CD4-positive, CD25-positive, alpha-beta regulatory T cell (primary cell): ENCODE results near the gene CFAP100. TPM values are rescaled to one million over a fixed set of nuclear protein-coding genes. Genes with fewer than 3 reads are reported as not detected.

ENCODE experiments used
- ATAC-seq, 2 donors: fragments of 150-1000 bp; cut with Tn5 transposase; one replicate each; pipeline ENCODE4 v1.10.0; 2021; ENCODE audit warnings: low read depth in 2 of 2, moderate number of reproducible peaks in 2 of 2, moderate library complexity in 1 of 2
- DNase-seq, 3 donors: peaks; one replicate each; pipeline versions ENCODE4 v3.0.0 to v3.0.0-alpha.2; 2012 to 2022; ENCODE audit warnings: mixed read lengths in 1 of 3
- H3K27ac ChIP-seq: one replicate; pipeline ENCODE4 v1.7.0; 2013; ENCODE audit warnings: mild to moderate bottlenecking, low read length; ENCODE audit not compliant: insufficient read depth, poor library complexity, severe bottlenecking
- H3K27me3 ChIP-seq: one replicate; pipeline ENCODE4 v1.7.0; 2013; ENCODE audit warnings: low read length; ENCODE audit not compliant: control insufficient read depth, insufficient read depth
- H3K36me3 ChIP-seq: one replicate; pipeline ENCODE4 v1.7.0; 2013; ENCODE audit warnings: mild to moderate bottlenecking, low read length, moderate library complexity; ENCODE audit not compliant: control insufficient read depth, insufficient read depth
- H3K4me1 ChIP-seq: 2 replicates; pipeline ENCODE4 v1.7.0; 2013; ENCODE audit warnings: mild to moderate bottlenecking, low read length; ENCODE audit not compliant: insufficient read depth, control insufficient read depth, poor library complexity, severe bottlenecking
- H3K4me3 ChIP-seq: one replicate; pipeline ENCODE4 v1.7.0; 2013; ENCODE audit warnings: low read depth, mild to moderate bottlenecking, low read length, moderate library complexity
- H3K9me3 ChIP-seq, 2 experiments: 1 replicate in 1 of 2; 2 replicates in 1 of 2; pipeline ENCODE4 v1.7.0; 2013; ENCODE audit warnings: low read length in 2 of 2, mild to moderate bottlenecking in 1 of 2, moderate library complexity in 1 of 2; ENCODE audit not compliant: control insufficient read depth in 2 of 2
- H3K27ac Mint-ChIP-seq, 3 donors: one replicate each; pipeline ENCODE4 v1.8.0; 2020 to 2022; ENCODE audit warnings: mild to moderate bottlenecking in 3 of 3, mixed read lengths in 3 of 3, moderate library complexity in 2 of 3
- H3K27me3 Mint-ChIP-seq: one replicate; pipeline ENCODE4 v1.8.0; 2022; ENCODE audit warnings: mild to moderate bottlenecking, mixed read lengths
- H3K36me3 Mint-ChIP-seq: one replicate; pipeline ENCODE4 v1.8.0; 2020; ENCODE audit warnings: mixed read lengths
- H3K4me1 Mint-ChIP-seq, 4 donors: one replicate each; pipeline ENCODE4 v1.8.0; 2020 to 2022; ENCODE audit warnings: mixed read lengths in 4 of 4, mild to moderate bottlenecking in 1 of 4
- H3K4me3 Mint-ChIP-seq, 4 donors: one replicate each; pipeline ENCODE4 v1.8.0; 2020 to 2022; ENCODE audit warnings: mild to moderate bottlenecking in 4 of 4, mixed read lengths in 4 of 4, moderate library complexity in 3 of 4
- H3K9me3 Mint-ChIP-seq, 7 donors: one replicate each; pipeline ENCODE4 v1.8.0; 2020 to 2022; ENCODE audit warnings: mixed read lengths in 7 of 7, mild to moderate bottlenecking in 3 of 7, moderate library complexity in 2 of 7
- polyA plus RNA-seq, 4 donors: library from polyadenylated mRNA; unstranded; fragments of 300-500 nt; fragmentation: Illumina TruSeq; gene quantifications; one replicate each; pipeline ENCODE4 v1.2.3, GENCODE V29; 2021
- total RNA-seq: library from RNA; stranded (reverse); gene quantifications from one replicate; pipeline ENCODE4 v1.2.3, GENCODE V29; 2022

The CFAP100 gene
- total and polyA plus RNA-seq, 5 donors from 2014 or later, result not detected

GRCh38 chr3:126349611-126350501 is 44.9 kb upstream of the CFAP100 start:
- Mint-ChIP-seq H3K4me3 (no peak overlapping the region), H3K27me3 (peaks cover 14% of the 10 kb centered on the region), H3K27ac (no peak overlapping the region), H3K4me1 (no peaks in the 10 kb centered on the region), H3K36me3 (no peaks in the 10 kb centered on the region), H3K9me3 (no peaks in the 10 kb centered on the region)
- H3K27ac ChIP-seq, result no peak overlapping the region
- DNase-seq, result no peak
- no peak overlapping the region for H3K4me3 ChIP-seq
- no peaks in the 10 kb centered on the region for H3K27me3 ChIP-seq
- ATAC-seq, result no peak
- H3K36me3 ChIP-seq, result no peaks in the 10 kb centered on the region
- no peaks in the 10 kb centered on the region for H3K4me1 ChIP-seq
- H3K9me3 ChIP-seq, result no peaks in the 10 kb centered on the region

GRCh38 chr3:126350502-126351085 is 44.1 kb upstream of the CFAP100 start:
- Mint-ChIP-seq H3K4me1 (peaks cover 0 to 5% (median 0%) of the 10 kb centered on the region in 4 donors), H3K36me3 (no peaks in the 10 kb centered on the region), H3K9me3 (peaks cover 0 to 2% (median 0%) of the 10 kb centered on the region in 7 donors), H3K27ac (no peak overlapping the region), H3K27me3 (peaks cover 22% of the 10 kb centered on the region), H3K4me3 (no peak overlapping the region)
- Histone ChIP-seq H3K9me3 (no peaks in the 10 kb centered on the region), H3K27me3 (peaks cover 3% of the 10 kb centered on the region), H3K4me3 (no peak overlapping the region), H3K27ac (no peak overlapping the region), H3K4me1 (no peaks in the 10 kb centered on the region), H3K36me3 (no peaks in the 10 kb centered on the region)
- ATAC-seq (no peak), DNase-seq (no peak)

GRCh38 chr3:126351086-126351770 is 43.5 kb upstream of the CFAP100 start:
- no peak overlapping the region for H3K27ac ChIP-seq
- peaks cover 3% of the 10 kb centered on the region for H3K27me3 ChIP-seq
- Mint-ChIP-seq H3K36me3 (no peaks in the 10 kb centered on the region), H3K9me3 (peaks cover 0 to 3% (median 0%) of the 10 kb centered on the region in 7 donors), H3K4me3 (no peak overlapping the region), H3K27me3 (peaks cover 23% of the 10 kb centered on the region), H3K4me1 (peaks cover 0 to 9% (median 1%) of the 10 kb centered on the region in 4 donors), H3K27ac (no peak overlapping the region)
- DNase-seq (no peak), ATAC-seq (no peak)
- peaks cover 3% of the 10 kb centered on the region for H3K4me1 ChIP-seq
- no peaks in the 10 kb centered on the region for H3K9me3 ChIP-seq
- H3K36me3 ChIP-seq, result no peaks in the 10 kb centered on the region
- H3K4me3 ChIP-seq, result no peak overlapping the region

GRCh38 chr3:126351771-126352475 is 42.8 kb upstream of the CFAP100 start:
- Mint-ChIP-seq H3K4me3 (peak overlapping the region in 1 of 4 donors; percentile 46), H3K9me3 (peaks cover 0 to 3% (median 0%) of the 10 kb centered on the region in 7 donors), H3K27ac (no peak overlapping the region), H3K36me3 (no peaks in the 10 kb centered on the region), H3K27me3 (peaks cover 23% of the 10 kb centered on the region), H3K4me1 (peaks cover 0 to 12% (median 3%) of the 10 kb centered on the region in 4 donors)
- H3K4me3 ChIP-seq, result no peak overlapping the region
- no peak overlapping the region for H3K27ac ChIP-seq
- DNase-seq (no peak), ATAC-seq (no peak)
- no peaks in the 10 kb centered on the region for H3K36me3 ChIP-seq
- H3K4me1 ChIP-seq, result peaks cover 10% of the 10 kb centered on the region
- H3K9me3 ChIP-seq, result no peaks in the 10 kb centered on the region
- H3K27me3 ChIP-seq, result peaks cover 3% of the 10 kb centered on the region

- Mint-ChIP-seq H3K9me3 (peaks cover 0 to 3% (median 0%) of the 10 kb centered on the region in 7 donors), H3K27me3 (peaks cover 27% of the 10 kb centered on the region), H3K36me3 (no peaks in the 10 kb centered on the region), H3K27ac (no peak overlapping the region), H3K4me1 (peaks cover 0 to 15% (median 3%) of the 10 kb centered on the region in 4 donors), H3K4me3 (no peak overlapping the region)
- Histone ChIP-seq H3K4me1 (peaks cover 13% of the 10 kb centered on the region), H3K27me3 (peaks cover 3% of the 10 kb centered on the region), H3K9me3 (no peaks in the 10 kb centered on the region), H3K27ac (no peak overlapping the region), H3K36me3 (no peaks in the 10 kb centered on the region), H3K4me3 (no peak overlapping the region)
- ATAC-seq (no peak), DNase-seq (no peak)
These were observed 41.9 kb upstream of the CFAP100 start for GRCh38 chr3:126352476-126353454.

DNA sequence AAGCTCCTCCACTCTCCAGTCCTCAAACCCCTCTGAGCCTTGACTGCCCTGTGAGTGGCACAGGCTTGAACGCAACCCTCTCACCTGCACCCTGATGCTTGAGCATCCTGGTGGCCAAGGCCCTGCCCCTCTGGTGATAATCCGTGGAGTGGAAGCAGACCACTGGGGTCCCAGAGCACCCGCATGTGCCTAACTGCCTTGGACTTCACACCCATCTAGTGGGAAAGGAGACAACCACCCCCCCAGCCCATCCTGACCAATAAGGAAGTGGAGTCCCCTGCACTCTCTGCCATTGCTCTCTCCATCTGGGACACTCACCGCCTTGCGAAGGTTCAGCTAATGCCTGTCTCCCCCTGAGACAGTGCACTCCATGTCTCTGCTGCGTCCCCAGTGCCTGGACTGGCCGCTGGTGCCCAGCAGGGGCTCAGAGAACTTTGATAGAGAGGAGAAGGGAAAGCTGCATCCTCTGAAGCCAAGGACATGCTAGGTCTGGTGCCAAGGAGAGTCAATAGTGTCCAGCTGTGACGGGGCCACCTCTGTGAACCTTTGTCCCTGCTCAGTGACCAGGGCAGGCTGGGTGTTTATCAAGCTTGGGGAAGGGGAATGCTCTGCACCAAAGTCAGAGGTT is 40.9 kb upstream of the CFAP100 start:
- no peak overlapping the region for H3K27ac Mint-ChIP-seq

More for the DNA sequence above, 40.9 kb upstream of the CFAP100 start:
- H3K4me1 Mint-ChIP-seq, result peaks cover 0 to 21% (median 3%) of the 10 kb centered on the region in 4 donors
- DNase-seq (no peak), ATAC-seq (no peak)
- Histone ChIP-seq H3K9me3 (no peaks in the 10 kb centered on the region), H3K4me3 (no peak overlapping the region), H3K4me1 (peaks cover 18% of the 10 kb centered on the region), H3K36me3 (no peaks in the 10 kb centered on the region), H3K27ac (no peak overlapping the region), H3K27me3 (peaks cover 10% of the 10 kb centered on the region)
- H3K27me3 Mint-ChIP-seq, result peaks cover 32% of the 10 kb centered on the region
- H3K9me3 Mint-ChIP-seq, result peaks cover 0 to 3% (median 0%) of the 10 kb centered on the region in 7 donors
- H3K4me3 Mint-ChIP-seq, result peak overlapping the region in 1 of 4 donors; percentile 21
- no peaks in the 10 kb centered on the region for H3K36me3 Mint-ChIP-seq
